HL-60/S4 treated with phorbol 12-myristate 13-acetate at 8.2 ng/mL for 4 days and 3 days (cell line): ENCODE results near the gene OLA1.

ENCODE experiments used
- in situ Hi-C: fragments of 300-500 bp; cut with MboI; formaldehyde crosslinking; loops from 2 replicates; pipeline ENCODE4 v1.15.0; 2022; ENCODE audit warnings: low sequenced_read_pairs

OLA1 gene

GRCh38 chr2:174180726-174181236 lies 67.6 kb downstream of the OLA1 start:
- in situ Hi-C loops, result no loop called here

GRCh38 chr2:174180165-174180724 lies 68.1 kb downstream of the OLA1 start:
- in situ Hi-C loops, result no loop called here

DNA sequence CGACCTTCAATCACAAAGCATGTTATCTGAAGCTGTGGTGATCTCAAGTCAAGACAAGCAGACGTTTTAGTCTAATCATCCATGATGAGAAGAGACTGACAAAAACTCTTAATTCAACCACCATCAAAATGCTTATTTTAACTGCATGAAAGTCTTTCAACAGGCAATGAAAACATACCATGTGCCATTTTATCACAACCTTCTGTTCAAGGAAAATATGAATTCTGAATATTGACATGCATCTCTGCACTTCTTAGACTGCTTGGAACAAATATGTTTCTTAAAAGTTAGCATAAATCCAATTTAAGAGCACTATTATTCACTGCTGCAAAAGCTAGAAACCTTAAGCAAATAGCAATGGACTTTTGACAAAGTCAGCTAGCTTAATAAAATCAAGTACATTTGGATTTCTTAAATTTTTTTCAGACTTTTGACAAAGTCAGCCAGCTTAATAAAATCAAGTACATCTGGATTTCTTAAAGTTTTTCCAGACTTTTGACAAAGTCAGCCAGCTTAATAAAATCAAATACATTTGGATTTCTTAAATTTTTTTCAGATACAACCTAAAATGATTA lies 70.9 kb downstream of the OLA1 start:
- in situ Hi-C loops, result no loop called here

DNA sequence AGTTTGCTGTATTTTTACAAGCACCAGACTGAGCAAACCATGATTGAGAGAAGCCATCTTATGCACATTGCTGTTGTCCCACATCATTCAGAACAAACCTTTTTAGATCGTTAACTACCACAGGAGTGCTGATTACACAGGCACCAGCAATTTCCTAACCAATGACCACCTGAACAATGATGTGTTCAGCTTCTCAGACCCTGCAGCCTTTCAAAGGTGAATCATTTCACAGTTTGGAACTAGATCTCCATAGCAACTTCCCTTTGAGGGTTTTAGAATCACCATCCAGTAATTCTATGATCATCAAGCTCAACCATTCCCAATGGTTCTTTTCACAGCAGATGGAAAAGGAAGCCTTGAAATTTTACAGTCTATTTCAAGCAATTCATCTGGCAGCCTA lies 71.4 kb downstream of the OLA1 start:
- in situ Hi-C loops, result no loop called here

DNA sequence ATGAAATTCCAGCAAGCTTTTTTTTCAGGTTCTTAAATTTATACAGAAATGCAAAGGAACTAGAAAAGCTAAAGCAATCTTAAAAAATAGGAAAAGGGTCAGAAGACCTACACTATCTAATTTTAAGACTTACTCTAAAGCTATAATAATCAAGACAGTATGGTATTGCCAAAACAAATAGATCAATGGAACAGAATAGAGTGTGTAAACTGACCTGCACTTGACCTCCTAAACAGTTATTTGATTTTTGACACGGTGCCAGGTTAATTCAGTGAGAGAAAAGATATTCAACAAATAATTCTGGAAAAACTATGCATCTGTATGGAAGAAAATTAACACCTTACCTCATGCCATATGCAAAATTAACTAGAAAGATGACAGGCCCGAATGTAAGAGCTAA lies 73.6 kb downstream of the OLA1 start:
- in situ Hi-C loops, result no loop called here

DNA sequence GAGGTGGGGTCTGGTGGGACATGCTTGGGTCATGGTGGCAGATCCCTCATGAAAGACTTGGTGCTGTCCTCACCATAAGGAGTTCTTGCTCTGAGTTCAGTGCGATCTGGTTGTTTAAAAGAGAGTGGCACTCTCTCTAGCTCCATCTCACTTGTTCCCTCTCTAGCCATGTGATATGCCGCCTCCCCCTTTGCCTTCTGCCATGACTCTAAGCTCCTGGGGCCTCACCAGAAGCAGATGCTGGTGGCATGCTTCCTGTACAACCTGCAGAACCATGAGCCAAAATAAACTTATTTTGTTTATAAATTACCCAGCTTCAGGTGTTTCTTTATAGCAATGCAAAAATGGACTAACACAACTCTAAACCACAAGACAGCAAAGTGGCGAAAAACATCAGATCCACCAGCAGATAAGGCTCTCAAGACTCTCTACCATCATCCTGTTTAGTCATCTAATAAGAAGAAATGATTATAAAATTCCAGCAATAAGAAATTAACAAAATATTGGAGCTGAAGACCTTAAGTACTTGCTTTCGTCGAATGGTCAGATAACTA lies 75.5 kb downstream of the OLA1 start:
- in situ Hi-C loops, result no loop called here

GRCh38 chr2:174171686-174172445 lies 76.5 kb downstream of the OLA1 start:
- in situ Hi-C loops, result no loop called here

- in situ Hi-C loops, result no loop called here
These were observed 79.0 kb downstream of the OLA1 start for GRCh38 chr2:174169372-174169771.

GRCh38 chr2:174166261-174166660 lies 82.1 kb downstream of the OLA1 start:
- in situ Hi-C loops, result no loop called here

- in situ Hi-C loops, result no loop called here
These were observed 86.8 kb downstream of the OLA1 start for GRCh38 chr2:174161490-174161889.

- in situ Hi-C loops, result no loop called here
These were observed 90.3 kb downstream of the OLA1 start for GRCh38 chr2:174158003-174158402.

GRCh38 chr2:174157053-174157452 lies 91.3 kb downstream of the OLA1 start:
- in situ Hi-C loops, result no loop called here

DNA sequence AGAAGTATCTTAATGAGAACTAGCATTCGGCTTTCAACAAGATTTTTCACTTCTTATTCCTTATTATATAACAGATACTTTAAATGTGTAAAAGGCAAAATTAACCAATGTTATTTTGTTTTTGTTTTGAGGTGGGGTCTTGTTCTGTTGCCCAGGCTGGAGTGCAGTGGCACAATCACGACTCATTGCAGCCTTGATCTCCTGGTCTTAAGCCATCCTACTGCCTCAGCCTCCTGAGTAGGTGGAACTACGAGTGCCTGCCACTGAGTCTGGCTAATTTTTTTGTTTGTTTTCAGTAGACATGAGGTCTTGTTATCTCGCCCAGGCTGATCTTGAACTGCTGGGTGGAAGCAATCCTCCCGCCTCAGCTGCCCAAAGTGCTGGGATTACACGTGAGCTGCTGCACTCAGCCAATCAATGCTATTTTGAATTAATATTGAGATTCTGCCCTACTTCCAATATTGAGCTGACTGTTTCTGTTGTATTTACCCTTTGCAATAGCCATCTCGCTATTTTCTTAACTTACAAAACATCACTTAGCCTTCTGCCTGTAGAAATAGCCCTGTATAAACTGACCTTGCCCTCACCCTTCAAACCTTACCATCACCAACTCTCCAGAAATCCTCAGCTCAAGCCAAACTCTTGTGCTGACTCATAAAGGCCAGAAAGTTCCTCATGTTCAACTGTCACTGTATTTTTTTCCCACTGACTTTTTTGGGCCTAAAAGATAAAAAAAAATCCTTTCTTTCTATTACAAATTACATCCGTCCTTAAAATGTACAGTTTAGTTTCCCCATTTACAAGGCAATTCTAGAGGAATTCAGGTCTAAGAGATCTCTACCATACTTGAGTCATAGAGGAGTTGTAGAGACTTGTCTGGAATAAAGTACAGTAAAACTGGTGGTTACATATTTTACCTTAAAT lies 94.3 kb downstream of the OLA1 start:
- in situ Hi-C loops, result no loop called here

DNA sequence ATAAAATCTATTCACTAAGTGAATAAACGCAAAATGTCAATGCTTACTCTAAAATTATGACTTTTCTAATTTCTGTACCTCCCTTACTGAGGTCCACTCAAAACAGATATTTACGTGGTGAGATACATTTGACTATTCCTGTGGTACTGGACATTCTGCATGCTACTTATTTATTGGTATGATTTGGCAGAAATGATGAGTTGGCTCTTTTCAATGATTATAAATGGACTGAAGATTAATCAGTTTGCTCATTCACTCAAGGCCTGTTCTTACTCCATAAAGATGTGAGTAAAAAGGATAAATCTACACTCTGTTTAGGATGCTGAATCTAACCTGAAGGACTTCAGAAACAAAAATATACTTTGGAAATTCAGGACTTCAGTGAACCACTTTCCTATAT lies 98.8 kb downstream of the OLA1 start:
- in situ Hi-C loops, result no loop called here

DNA sequence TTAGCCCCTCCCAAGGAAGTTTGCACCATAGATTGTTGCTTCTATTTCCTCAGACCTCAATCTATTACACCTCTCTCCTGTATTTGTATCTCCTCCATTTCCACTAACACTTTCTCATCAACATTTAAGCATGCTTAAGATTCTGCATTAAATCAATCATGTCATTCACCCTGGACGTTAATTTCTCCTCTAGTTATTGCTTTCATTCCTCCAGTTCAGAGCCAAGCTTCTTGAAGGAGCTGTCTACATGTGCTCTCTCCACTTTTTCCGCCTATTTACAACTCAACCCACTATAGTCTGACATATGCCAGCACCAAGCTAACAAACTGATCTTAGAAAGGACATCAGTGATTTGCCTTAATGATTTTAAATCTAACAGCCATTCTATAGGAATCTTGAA lies 99.5 kb downstream of the OLA1 start:
- in situ Hi-C loops, result no loop called here

- in situ Hi-C loops, result no loop called here
These were observed 102.5 kb downstream of the OLA1 start for GRCh38 chr2:174145827-174146226.

- in situ Hi-C loops, result no loop called here
These were observed 106.0 kb downstream of the OLA1 start for GRCh38 chr2:174142290-174142689.

DNA sequence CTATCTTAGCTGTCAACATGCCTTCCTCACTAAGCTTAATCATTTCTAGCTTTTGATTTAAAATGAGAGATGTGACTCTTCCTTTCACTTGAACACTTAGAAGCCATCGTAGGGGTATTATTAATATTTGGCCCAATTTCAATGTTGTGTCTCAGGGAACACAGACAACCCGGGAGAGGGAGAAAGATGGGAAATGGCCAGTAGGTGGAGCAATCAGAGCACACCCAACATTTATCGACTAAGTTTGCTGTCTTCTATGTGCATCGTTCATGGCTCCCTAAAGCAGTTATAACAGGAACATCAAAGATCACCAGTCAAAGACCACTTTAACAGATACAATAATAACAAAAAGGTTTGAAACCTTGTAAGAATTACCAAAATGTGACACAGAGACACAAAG lies 110.2 kb downstream of the OLA1 start:
- in situ Hi-C loops, result no loop called here

DNA sequence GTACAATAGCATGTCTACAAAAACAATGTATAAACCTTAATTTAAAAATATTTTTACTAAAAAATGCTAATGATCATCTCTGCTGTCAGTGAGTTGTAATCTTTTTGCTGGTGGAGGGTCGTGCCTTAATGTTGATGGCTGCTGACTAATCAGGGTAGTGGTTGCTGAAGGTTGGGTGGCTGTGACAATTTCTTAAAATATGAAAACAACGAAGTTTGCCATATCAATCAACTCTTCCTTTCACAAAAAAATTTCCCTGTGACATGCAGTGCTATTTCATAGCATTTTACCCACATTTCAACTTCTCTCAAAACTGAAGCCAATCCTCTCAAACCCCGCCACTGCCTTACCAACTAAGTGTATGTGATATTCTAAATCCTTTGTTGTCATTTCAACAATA lies 112.4 kb downstream of the OLA1 start:
- in situ Hi-C loops, result no loop called here

GRCh38 chr2:174125090-174125489 lies 123.2 kb downstream of the OLA1 start:
- in situ Hi-C loops, result no loop called here

- in situ Hi-C loops, result no loop called here
These were observed 124.2 kb downstream of the OLA1 start for GRCh38 chr2:174124181-174124580.
